ENCODE measurements around the gene CYTH3.

Gene CYTH3

DNA sequence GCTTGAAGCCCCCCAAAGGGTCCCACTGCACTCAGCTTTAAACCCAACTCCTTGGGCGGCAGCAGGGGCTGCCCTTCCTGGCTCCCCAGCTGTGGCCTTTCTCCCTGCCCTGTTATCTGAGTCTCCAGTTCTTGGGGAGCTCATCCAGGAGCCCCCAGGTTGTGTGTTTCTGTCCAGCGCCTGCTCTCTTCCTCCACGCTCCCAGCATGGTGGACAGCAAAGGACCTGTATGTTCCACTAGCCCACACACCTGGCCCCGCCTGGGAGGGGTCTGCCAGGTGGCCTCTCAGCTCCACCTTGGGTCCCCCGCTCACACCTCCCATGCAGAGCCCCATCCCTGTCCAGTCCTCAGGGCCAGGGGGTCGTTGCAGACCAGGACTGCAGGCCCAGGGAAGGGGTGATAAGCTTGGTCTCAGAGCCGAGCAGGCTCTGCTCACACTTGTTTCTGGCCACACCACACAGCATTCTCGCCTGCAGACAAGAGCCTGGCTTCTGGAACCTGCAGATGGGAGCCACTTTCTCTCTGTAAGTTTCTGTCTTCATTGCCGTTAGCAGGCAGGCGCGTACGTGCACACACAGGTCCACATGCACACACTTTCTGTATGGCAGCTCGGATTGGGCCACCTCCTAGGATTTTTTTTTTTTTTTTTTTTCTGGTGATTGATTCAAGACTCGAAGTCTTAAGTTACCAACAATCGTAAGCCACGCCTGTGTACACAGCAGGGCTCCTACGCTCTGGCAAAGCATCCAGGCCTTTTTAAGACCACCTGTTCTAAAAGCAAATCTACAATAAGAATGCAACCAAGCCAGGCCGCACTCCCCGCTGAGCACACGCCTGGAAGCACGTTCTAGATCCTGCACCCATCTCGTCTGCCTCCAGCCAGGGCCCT, 104.6 kb downstream of the CYTH3 start:
- TF ChIP-seq, protein P1, sequence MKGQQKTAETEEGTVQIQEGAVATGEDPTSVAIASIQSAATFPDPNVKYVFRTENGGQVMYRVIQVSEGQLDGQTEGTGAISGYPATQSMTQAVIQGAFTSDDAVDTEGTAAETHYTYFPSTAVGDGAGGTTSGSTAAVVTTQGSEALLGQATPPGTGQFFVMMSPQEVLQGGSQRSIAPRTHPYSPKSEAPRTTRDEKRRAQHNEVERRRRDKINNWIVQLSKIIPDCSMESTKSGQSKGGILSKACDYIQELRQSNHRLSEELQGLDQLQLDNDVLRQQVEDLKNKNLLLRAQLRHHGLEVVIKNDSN (IDR thresholded peaks at IDR 0.05) = no peak
- no peak for TF ChIP-seq EP300 (IDR thresholded peaks at IDR 0.05; ENCODE audit: borderline replicate concordance)

DNA sequence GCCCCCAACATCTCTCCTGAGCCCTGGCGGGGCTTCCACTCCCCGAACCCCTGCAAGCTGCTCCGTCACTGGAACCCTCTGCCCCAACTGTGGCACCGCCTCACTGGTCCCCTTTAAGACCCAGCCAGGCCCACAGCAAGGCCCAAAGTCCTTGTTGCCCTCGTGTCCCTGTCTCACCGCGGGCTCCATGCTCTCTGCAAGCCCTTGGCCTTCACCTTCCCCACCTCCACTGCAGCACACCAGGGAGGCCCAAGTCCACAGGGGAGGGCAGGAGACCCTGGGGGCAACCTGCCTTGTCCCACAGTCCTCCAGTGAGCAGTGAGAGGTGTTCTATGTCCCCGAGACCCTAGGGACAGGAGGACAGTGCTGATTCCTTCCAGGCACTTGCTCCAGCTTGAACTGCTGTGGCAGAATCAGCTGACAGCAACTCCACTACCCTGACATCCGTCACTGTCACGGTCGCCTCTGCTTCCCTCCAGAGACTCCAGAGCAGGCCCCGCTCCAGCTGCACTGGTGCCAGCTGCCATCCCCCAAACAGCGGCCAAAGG, 105.3 kb downstream of the CYTH3 start:
- TF ChIP-seq YY1 (IDR thresholded peaks at IDR 0.05; ENCODE audit: low read depth) (no peak), EP300 (IDR thresholded peaks at IDR 0.05; ENCODE audit: borderline replicate concordance) (no peak), FOXM1 (IDR thresholded peaks at IDR 0.05; ENCODE audit: borderline replicate concordance, low read depth) (no peak), RAD21 (IDR thresholded peaks at IDR 0.05; ENCODE audit: low read depth) (no peak), EGR1 (IDR thresholded peaks at IDR 0.05) (no peak), TCF12 (IDR thresholded peaks at IDR 0.05; ENCODE audit: low read depth) (no peak), CEBPB (IDR thresholded peaks at IDR 0.05) (no peak), CREB1 (IDR thresholded peaks at IDR 0.05; ENCODE audit: low read depth) (no peak), TEAD4 (IDR thresholded peaks at IDR 0.05) (no peak), ZBTB7A (IDR thresholded peaks at IDR 0.05; ENCODE audit: low read depth) (no peak), NFIC (IDR thresholded peaks at IDR 0.05) (no peak), TAF1 (IDR thresholded peaks at IDR 0.05; ENCODE audit: low read depth) (no peak)
- TF ChIP-seq, protein P2, sequence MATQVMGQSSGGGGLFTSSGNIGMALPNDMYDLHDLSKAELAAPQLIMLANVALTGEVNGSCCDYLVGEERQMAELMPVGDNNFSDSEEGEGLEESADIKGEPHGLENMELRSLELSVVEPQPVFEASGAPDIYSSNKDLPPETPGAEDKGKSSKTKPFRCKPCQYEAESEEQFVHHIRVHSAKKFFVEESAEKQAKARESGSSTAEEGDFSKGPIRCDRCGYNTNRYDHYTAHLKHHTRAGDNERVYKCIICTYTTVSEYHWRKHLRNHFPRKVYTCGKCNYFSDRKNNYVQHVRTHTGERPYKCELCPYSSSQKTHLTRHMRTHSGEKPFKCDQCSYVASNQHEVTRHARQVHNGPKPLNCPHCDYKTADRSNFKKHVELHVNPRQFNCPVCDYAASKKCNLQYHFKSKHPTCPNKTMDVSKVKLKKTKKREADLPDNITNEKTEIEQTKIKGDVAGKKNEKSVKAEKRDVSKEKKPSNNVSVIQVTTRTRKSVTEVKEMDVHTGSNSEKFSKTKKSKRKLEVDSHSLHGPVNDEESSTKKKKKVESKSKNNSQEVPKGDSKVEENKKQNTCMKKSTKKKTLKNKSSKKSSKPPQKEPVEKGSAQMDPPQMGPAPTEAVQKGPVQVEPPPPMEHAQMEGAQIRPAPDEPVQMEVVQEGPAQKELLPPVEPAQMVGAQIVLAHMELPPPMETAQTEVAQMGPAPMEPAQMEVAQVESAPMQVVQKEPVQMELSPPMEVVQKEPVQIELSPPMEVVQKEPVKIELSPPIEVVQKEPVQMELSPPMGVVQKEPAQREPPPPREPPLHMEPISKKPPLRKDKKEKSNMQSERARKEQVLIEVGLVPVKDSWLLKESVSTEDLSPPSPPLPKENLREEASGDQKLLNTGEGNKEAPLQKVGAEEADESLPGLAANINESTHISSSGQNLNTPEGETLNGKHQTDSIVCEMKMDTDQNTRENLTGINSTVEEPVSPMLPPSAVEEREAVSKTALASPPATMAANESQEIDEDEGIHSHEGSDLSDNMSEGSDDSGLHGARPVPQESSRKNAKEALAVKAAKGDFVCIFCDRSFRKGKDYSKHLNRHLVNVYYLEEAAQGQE (IDR thresholded peaks at IDR 0.05; ENCODE audit: low read depth) = no peak
- TF ChIP-seq, protein P1 (IDR thresholded peaks at IDR 0.05) = no peak
- TF ChIP-seq, protein P3, sequence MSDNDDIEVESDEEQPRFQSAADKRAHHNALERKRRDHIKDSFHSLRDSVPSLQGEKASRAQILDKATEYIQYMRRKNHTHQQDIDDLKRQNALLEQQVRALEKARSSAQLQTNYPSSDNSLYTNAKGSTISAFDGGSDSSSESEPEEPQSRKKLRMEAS (IDR thresholded peaks at IDR 0.05) = no peak

DNA sequence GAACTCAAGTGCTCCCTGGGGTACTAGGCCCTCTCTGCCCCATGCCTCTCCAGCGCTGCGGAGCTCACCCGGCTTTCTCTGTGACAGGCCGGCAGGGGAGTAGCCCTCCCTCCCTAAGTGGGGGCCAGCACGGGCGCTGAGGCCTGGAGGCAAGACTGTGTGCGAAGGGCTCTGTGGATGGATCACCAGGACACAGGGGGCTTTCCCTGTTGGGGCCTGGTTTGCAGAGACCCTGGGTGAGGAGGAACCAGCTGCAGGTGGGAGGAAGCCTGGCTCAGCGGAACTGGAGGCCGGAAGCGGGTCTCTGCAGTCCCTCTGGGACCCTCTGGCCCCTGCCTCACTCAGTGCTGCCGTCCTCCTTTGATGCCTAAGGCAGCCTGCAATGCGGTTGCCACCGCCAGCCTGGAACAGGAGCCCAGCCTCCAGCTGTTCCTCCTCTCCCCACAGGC, 106.0 kb downstream of the CYTH3 start:
- no peak for TF ChIP-seq RAD21 (IDR thresholded peaks at IDR 0.05; ENCODE audit: low read depth)
- TF ChIP-seq NFIC (IDR thresholded peaks at IDR 0.05) = no peak
- no peak for TF ChIP-seq TAF1 (IDR thresholded peaks at IDR 0.05; ENCODE audit: low read depth)
- TF ChIP-seq FOXM1 (IDR thresholded peaks at IDR 0.05; ENCODE audit: borderline replicate concordance, low read depth) = no peak

DNA sequence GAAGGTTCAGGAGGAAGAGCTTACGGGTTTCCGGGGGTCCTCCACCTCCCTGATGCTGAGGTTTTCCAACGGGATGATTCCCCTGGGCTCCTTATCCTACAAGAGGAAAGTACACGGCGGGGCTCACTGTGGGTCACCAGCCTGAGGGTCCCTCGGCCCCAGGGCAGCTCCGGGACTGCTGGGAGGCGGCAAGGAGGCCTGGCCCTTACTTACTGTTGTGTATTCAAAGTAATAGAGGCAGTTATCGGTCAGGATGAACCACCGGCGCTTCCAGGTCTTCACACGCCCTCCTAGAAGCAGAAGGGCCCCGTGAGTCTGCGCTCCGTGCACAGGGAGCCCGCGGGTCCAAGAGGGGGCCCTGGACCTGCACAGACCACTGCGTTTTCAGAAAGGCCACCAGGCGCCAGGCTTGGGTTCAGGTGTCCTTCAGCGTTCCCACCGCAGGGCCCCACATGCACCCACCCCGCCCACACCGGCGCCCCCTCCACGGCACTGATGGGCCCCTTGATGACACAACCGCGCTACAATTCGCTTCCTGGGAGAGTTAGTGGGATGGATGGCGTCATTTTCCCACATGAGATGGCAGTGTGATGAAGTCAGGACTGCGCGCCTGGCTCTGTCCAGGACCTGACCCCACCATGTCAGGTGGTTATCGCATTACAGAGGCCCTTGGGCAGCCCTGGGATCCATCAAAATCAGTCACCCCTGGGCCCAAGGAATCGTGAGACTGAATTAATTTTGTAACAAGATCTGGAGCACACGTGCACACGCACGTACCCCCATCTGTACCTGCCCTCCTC, 106.7 kb downstream of the CYTH3 start:
- TF ChIP-seq CEBPB (IDR thresholded peaks at IDR 0.05) = no peak
- TF ChIP-seq ZBTB7A (IDR thresholded peaks at IDR 0.05; ENCODE audit: low read depth) = no peak
- TF ChIP-seq, protein P3 (IDR thresholded peaks at IDR 0.05) = no peak
- TF ChIP-seq EGR1 (IDR thresholded peaks at IDR 0.05) = no peak
- no peak for TF ChIP-seq TAF1 (IDR thresholded peaks at IDR 0.05; ENCODE audit: low read depth)
- no peak for TF ChIP-seq TCF12 (IDR thresholded peaks at IDR 0.05; ENCODE audit: low read depth)
- no peak for TF ChIP-seq EP300 (IDR thresholded peaks at IDR 0.05; ENCODE audit: borderline replicate concordance)
- TF ChIP-seq, protein P2 (IDR thresholded peaks at IDR 0.05; ENCODE audit: low read depth) = no peak
- TF ChIP-seq, protein P1 (IDR thresholded peaks at IDR 0.05) = no peak
- no peak for TF ChIP-seq NFIC (IDR thresholded peaks at IDR 0.05)

DNA sequence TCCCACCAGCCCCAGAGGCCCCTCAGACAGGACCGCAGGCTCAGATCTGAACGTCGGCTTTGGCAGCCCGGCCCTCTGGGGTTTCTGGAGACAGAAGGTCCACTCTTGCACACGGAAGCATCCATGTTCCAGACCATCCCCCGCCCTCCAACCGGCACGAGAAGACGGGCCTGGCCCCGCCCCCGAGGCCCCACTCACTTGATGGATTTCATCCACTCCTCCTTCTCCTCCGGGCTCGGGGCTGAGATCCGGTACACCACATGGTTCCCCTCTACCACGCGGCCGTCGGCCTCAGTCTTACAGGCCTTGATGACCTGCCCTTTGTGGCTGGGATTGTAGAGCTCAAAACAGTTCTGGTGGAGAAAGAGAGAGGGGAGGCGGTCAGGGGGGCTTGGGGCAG, 107.3 kb downstream of the CYTH3 start:
- no peak for TF ChIP-seq FOXM1 (IDR thresholded peaks at IDR 0.05; ENCODE audit: borderline replicate concordance, low read depth)
- no peak for TF ChIP-seq EP300 (IDR thresholded peaks at IDR 0.05; ENCODE audit: borderline replicate concordance)
- no peak for TF ChIP-seq CREB1 (IDR thresholded peaks at IDR 0.05; ENCODE audit: low read depth)
- TF ChIP-seq EGR1 (IDR thresholded peaks at IDR 0.05) = no peak
- TF ChIP-seq RAD21 (IDR thresholded peaks at IDR 0.05; ENCODE audit: low read depth) = no peak
- no peak for TF ChIP-seq TCF12 (IDR thresholded peaks at IDR 0.05; ENCODE audit: low read depth)
- no peak for TF ChIP-seq TAF1 (IDR thresholded peaks at IDR 0.05; ENCODE audit: low read depth)
- TF ChIP-seq, protein P1 (IDR thresholded peaks at IDR 0.05) = no peak
- no peak for TF ChIP-seq CEBPB (IDR thresholded peaks at IDR 0.05)
- TF ChIP-seq NFIC (IDR thresholded peaks at IDR 0.05) = no peak
- no peak for TF ChIP-seq YY1 (IDR thresholded peaks at IDR 0.05; ENCODE audit: low read depth)

Data from Ishikawa (cell line).